ENCODE measurements around the gene CYP20A1.
A peak's percentile ranks its signal among the peaks of the same experiment; 100 is the strongest.
"Not testable (repeated sequence)": the region's sequence is repeated elsewhere in the genome, so short reads cannot be mapped to it uniquely, and the experiment has no call there.

CYP20A1 gene

DNA sequence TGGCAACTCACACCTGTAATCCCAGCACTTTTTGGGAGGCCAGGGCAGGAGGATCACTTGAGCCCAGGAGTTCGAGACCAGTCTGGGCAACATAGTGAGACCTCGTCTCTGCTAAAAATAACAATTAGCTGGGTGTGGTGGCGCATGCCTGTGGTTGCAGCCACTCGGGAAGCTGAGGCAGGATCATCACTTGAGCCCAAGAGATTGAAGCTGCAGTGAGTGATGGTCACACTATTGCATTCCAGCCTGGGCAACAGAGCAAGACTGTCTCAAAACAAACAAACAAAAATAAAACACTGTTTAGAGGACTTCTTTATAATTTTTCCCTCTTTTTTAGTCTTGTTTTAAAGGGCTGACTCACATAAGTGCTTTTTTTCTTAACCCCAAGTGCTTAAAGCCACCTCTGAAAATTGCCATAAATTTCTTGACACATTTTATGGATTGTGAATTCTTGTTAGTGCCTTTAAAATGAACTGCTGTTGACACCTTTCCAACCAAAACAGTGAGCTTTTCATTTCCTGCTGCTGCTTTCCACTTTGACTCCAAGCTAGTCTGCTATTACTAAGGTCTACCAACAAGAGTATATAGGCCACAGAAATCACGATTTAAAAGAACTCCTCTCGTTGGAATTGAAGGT, 41.7 kb downstream of the CYP20A1 start:
- no peak for DNase-seq (ENCODE audit: low read depth)

DNA sequence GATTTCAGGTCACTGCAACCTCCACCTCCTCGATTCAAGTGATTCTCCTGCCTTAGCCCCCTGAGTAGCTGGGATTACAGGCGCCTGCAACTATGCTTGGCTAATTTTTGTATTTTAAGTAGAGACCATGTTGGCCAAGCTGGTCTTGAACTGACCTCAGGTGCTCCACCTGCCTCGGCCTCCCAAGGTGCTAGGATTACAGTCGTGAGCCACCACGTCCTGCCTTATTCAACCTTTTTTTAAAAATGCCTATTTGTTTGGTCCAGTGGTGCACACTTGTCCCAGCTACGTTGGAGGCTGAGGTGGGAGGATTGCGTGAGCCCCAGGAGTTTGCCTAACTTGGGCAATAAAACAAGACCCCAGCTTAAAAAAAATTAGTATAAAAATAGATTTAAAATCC, 43.3 kb downstream of the CYP20A1 start:
- no peak for DNase-seq (ENCODE audit: low read depth)

DNA sequence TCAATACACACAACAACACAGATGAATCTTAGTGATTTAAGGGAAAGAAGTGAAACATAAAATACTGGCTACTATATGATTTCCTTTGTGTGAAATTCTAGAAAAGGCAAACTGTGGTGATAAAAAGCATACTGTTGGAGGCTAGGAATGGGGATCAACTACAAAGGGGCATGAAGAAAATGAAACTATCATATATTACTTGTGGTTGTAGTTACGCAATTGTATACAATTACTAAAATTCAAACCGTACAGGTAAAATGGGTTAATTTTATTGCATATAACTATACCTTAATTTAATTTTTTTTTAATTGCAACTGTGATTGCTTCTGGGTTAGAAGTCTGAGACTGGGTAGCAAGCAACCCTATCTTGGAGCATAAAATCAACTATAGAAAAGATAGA, 47.7 kb downstream of the CYP20A1 start:
- DNase-seq (ENCODE audit: low read depth) = no peak

DNA sequence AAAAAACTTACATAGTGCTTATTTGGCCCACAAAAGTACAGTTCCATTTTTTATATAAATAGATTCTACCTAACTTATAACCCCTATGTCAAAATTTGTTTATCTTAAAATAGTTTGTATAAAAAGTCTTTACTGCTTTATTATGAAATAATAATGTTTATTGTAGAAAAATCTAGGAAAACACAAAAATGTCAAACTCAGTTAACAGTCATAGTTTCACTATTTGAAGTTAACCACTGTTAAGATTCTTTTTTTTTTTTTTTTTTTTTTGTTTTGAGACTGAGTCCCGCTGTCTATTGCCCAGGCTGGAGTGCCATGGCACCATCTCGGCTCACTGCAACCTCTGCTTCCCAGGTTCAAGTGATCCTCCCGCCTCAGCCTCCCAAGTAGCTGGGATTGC, 62.8 kb downstream of the CYP20A1 start:
- DNase-seq (ENCODE audit: low read depth) = no peak

DNA sequence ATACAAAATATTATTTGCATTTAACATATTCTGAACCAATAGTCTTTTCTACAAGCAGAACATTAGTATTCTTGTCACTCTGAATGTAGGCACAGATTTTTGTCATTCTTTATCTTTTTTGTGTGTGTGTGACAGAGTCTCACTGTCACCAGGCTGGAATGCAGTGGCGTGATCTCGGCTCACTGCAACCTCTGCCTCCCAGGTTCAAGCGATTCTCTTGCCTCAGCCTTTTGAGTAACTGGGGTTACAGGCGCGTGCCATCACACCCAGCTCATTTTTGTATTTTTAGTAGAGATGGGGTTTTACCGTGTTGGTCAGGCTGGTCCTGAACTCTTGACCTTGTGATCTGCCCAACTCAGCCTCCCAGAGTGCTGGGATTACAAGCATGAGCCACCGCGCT, 63.8 kb downstream of the CYP20A1 start:
- DNase-seq (ENCODE audit: low read depth) = not testable (repeated sequence)

DNA sequence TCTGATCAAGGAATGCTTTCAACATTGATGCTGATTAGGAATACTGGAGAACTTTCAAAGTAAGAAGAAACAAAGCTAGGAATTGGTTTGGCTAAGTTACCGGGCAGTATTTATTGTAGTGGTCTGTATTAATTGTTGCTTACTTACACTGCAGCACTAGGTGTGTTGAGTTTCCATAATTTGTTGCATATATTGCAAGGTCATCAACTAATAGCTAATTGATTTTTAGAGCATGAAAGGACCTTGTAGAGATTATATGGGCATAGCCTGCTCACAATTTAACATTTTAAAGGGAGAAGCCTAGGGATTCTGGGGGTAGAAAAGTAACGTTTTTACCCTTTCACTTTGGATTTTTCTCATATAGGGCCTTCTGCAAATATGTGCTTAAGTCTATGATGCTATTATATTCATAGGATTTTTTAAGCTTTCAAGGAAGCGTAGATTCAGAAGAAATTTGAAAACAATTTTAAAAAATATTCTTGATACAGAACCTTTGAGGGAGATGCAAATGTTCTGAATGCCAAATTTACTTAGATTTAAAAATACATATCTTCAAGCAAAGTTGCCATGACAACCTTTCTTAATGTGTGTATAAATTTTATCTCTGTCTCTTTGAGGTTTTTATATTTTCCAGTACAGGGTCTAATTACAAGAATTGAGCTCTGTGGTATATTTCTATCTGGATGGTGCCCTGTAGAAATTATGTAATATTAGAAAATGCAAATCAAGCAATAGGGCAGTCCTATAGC, 72.0 kb downstream of the CYP20A1 start:
- no peak for DNase-seq (ENCODE audit: low read depth)

DNA sequence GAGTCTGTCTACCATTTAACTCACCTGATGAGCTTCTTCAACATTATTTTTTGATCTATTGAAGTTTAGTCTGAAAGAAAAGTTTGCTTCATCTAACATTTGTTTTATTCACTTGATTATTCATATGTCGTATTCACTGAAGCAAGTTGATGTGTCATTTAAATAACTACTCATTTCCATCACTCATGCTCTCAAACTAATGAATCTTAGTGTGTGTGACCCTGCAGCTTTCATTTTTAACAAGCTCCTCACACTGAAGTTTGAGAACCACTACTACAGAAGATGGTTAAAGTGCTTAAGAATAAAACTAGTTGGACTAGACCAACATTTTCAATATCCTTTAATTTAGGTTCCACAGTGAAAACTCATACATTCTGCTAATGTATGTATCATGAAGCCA, 87.5 kb downstream of the CYP20A1 start:
- no peak for DNase-seq (ENCODE audit: low read depth)

DNA sequence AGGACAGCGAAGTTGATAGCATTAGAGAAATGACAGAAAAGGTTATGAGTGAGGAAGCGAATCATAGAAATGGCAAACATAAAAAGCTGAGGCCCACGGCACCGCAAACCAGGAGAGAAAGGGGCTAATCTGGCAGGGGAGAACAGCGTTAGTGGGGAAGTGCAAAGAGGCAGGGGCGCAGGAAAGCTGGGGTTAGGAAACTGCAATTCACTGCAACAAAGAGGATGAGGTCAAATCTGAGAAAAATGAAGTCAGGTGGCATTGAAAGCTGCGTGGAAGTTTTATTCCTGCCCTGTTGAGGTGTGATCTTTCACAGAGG, 88.7 kb downstream of the CYP20A1 start:
- no peak for DNase-seq (ENCODE audit: low read depth)

DNA sequence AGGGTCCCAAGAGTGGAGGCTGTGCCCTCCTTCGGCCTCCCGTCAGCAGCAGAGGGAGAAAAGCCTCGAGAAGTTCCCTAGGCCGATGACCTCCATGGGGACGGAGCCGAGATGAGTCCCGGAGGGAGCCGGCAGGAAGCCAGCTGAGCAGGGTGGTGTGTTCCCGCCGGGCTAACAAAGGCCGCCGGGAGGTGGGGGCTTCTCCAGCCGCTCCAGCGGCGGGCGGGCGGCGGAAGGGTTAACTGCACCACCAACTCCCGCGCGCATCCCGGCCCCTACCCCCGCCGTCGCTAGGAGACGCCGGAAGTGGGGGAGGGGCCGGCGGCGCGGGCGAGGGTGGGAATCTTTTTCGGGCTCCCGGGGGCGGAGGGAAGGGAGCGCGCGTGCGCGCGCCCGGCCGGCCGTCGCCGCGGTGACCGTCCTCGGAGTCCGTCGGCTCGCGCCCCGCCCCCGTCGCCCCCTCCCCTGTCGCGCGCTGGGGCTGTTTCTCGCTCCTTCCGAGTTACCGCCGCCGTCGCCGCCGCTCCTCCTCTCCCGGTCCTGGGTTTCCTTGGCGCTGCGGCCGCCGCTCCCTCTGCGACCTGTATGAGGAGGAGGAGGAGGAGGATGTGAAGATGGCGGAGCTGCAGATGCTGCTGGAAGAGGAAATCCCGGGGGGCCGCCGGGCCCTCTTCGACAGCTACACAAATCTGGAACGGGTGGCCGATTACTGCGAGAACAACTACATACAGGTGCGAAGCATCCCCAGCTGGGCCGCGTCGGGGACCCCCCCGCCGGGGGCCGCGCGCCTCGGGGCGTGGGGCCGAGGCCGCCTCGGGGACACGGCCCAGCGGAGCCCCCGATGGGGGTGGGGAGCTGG, 89.3 kb downstream of the CYP20A1 start, which contains the start of gene ABI2:
Gene ABI2, plus strand, starts transcription at position 494 of the 859 bp plus-strand sequence. Its CDS starts 121 bp downstream, at position 615.
- DNase-seq (ENCODE audit: low read depth) = peak; percentile 64

DNA sequence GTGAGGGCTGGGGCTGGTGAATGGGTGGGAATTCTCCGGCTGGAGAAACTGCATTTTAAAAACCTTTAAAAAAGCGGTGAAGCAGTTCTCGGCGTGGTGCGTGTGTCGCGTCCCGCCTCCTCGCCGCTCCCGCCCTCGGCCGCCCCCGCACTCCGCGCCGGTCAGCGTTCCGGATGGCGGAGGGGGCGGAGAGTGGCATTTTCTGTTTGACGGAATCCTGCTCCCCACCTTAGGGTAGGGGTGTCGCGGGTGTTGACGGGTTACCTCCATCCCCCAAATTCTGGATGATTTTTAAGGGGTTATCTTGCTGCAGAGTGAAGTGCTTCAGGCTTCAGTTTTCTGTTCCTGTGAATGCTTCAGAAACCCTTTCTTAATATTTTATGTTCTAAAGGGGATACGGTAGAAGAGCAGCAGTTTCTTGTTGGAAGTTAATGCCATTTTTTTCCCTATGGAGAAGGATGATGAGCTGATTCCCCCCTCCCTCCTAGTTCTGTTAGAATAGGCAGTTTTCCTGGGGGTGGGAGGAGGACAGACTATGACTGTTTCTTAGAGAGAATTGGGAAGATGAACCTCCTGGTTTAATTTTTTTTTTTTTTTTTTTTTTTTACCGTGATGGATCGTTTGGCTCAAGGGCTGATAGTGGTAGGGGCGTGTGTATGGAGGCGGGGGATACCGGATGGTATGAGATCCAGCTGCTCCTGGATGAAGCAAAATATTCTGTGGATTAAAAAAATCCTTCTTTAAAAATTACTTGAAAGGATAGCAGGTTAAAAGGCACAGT, 90.1 kb downstream of the CYP20A1 start:
- peak; percentile 56 for DNase-seq (ENCODE audit: low read depth)

DNA sequence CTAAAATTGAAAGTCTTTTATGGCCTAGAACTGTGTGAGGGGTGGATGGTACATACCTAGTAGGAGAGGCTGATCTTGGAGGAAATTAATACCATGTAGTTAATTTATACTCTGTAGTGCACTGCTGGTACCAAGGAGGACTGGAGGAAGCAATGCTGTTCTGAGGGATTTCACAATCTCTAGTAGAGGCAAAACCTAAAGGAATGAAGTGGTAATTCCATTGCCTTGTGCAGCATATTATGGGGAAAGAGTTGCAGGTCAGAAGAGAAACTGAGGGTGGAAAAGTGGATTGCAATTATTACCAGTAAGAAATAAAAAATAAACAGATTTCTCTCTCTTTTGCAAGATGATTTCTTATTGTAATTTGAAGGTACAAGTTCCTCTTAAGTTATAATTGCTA, 91.6 kb downstream of the CYP20A1 start:
- no peak for DNase-seq (ENCODE audit: low read depth)

DNA sequence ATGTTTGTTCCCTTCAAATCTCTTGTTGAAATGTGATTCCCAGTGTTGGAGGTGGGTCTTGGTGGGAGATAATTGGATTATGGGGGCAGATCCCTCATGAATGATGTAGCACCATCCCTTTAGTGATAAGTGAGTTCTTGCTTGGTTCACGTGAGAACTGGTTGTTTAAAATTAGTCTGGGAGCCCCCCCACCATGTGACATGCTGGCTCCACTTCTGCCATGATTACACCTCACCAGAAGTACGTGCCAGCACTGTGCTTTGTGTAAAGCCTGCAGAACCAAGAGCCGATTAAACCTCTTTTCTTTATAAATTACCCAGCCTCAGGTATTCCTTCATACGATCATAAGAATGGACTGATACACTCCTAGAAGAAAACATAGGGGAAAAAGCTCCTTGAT, 99.5 kb downstream of the CYP20A1 start:
- no peak for DNase-seq (ENCODE audit: low read depth)

DNA sequence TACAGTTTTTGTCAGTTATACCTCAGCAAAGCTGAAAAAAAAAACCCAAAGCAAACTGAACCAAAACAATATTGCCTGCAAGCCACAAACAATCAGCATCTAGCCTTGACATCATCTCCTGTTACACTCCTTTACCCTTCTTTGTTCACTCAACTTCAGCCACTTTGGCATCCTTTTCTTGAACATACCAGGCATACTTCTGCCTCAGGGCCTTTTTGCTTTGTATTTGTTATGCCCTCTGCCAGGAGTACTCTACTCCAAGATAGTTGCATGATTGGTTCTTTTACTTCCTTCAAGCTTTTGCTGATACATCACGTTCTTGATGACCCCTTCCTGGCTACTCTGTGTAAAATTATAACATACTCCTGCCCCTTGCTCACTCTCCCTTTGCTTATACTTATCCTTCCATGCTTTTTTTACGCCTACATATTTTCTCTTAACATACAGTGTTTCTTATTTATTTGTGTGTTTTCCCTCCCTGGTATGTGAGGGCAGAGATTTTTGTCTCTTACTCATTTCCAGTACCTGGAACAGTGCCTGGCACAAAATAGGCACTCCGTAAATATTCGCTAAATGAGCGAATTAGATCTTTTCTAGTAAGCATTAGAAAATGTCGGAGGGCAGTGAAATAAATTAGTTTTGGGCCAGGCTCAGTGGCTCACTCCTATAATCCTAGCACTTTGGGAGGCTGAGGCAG, 102.1 kb downstream of the CYP20A1 start:
- DNase-seq (ENCODE audit: low read depth) = no peak

DNA sequence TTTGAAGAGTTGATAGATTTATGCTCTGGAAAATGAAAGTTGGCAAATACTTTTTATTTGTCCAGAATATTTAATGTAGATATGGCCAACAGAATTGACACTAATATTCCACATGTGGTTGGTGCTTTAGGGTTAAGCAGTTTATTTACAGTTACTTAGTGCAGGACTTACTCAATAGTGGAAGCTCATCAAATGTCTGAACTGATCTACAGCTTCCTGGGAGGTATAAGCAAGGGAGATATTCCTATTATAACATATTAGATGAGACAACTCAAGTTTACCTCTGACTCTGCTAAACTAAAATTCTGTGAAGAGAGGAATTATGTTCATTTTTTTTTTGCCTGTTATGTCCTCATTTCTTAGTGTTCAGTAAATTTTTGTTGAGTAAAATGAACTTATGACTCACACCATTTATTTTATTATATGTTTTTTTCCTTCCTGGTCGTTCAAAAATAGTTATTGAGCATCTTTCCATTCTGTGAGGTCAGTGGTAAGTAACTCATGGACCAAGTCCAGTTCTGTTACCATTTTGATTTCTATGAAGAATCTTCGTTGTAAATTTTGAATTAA, 103.0 kb downstream of the CYP20A1 start:
- no peak for DNase-seq (ENCODE audit: low read depth)

DNA sequence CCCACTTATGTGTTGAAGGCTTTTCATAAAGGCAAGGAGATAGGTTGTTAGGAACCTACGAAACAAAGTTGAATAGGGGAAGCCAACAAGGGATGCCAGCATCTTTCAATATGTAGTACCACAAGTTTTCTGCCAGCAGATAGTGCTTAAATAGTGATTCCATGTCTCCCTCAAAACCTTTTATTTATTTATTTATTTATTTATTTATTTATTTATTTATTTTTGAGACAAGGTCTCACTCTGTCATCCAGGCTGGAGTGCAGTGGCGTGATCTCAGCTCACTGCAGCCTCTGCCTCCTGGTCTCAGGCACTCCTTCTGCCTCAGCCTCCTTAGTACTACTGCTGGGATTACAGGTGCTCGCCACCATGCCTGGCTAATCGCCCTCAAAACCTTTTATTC, 103.6 kb downstream of the CYP20A1 start:
- not testable (repeated sequence) for DNase-seq (ENCODE audit: low read depth)

DNA sequence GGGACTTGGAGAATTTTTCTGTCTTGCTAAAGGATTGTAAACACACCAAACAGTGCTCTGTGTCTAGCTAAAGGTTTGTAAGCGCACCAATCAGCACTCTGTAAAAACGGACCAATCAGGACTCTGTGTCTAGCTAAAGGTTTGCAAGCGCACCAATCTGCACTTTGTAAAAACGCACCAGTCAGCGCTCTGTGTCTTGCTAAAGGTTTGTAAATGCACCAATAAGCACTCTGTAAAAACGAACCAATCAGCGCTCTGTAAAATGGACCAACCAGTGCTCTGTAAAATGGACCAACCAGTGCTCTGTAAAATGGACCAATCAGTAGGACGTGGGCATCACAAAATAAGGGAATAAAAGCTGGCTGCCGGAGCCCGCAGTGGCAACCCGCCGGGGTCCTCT, 105.8 kb downstream of the CYP20A1 start:
- DNase-seq (ENCODE audit: low read depth) = no peak

DNA sequence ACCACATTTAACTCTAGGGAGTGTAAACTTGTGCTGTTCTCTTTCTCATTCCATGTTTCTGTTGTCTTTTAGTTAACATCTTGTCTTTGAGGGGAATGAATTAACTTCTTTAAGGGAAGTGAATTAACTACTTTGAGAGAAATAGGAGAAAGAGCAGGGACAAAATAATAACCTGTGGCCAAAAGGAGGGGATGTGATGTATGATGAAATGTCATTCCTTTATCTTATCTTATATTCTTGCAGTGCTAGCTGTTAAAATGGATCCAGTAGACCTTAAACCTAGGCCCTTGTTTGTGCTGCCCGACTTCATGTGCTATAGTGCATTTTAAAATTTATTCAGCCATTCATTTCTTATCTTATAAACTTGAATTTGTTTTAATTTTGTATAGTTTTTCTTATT, 107.8 kb downstream of the CYP20A1 start:
- DNase-seq (ENCODE audit: low read depth) = no peak

DNA sequence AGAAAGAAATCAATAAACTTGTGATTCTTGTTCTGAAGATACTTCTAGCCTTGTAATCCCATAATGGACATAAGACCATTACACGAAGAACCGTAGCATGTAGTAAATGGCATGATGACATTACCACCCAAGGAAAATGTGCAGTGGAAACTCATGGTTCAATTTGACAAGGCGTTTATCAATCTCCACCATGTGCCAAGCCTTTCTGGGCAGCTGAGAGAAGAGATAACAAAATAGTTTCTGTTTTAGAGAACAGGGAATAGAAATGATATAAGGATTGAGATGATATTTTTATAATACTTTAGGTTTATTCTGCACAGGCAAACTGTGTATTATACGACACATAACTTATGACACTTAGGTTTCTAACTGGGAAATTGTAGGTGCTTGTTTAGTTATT, 108.6 kb downstream of the CYP20A1 start:
- no peak for DNase-seq (ENCODE audit: low read depth)

DNA sequence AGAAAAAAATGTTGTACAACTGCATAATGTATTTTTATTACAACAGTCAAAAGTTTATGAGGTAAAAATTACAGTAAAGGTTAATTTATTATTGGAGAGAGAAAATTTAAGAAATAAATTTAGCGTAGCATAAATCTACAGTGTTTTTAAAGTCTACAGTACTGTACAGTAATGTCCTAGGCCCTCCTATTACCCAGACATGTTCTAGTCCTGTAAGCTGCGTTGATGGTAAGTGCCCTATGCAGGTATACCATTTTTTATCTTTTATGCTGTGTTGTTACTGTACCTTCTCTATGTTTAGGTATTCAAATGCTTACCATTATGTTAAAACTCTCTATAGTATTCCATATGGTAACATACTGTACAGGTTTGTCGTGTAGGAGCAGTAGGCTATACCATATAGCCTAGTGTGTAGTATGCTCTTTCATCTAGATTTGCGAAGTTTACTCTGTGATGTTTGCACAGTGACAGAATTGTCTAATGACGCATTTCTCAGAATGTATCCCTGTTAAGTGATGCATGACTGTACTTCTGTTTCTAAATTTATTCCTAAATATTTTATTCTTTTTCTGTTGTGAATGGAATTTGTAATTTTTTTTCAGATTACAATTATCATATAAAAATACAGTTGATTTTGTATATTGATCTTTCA, 113.9 kb downstream of the CYP20A1 start:
- DNase-seq (ENCODE audit: low read depth) = no peak

DNA sequence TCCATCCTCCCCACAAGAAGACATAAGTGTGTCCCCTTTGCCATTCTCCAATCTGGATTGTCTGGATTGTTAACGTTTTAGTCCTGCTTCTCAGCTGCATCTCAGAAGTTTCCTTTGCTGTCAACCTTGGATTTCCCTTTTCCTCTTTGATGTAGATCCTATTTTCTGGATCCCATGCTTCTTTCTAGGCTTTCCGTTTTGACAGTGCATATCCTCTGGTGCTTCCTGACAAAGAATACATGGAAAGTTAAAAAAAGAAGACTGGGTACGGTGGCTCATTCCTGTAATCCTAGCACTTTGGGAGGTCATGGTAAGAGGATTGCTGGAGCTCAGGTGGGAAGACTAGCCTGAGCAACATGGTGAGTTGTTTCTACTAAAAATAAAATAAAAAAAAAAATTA, 116.1 kb downstream of the CYP20A1 start:
- DNase-seq (ENCODE audit: low read depth) = no peak
